Ectodermal cell (in vitro differentiated cells): ENCODE results near the gene TOMM70. TPM values are rescaled to one million over a fixed set of nuclear protein-coding genes. Genes with fewer than 3 reads are reported as not detected.
A peak's percentile ranks its signal among the peaks of the same experiment; 100 is the strongest.
"Not testable (repeated sequence)": the region's sequence is repeated elsewhere in the genome, so short reads cannot be mapped to it uniquely, and the experiment has no call there.

Source experiments
- H3K27ac ChIP-seq: 2 replicates; pipeline ENCODE4 v1.7.0; 2013; ENCODE audit warnings: mild to moderate bottlenecking, low read depth, low read length; ENCODE audit not compliant: insufficient read depth, poor library complexity, severe bottlenecking
- H3K27me3 ChIP-seq: 2 replicates; pipeline ENCODE4 v1.7.0; 2013; ENCODE audit warnings: mild to moderate bottlenecking, low read length; ENCODE audit not compliant: insufficient read depth, control insufficient read depth, poor library complexity, severe bottlenecking
- H3K36me3 ChIP-seq: one replicate; pipeline ENCODE4 v1.7.0; 2013; ENCODE audit warnings: low read length; ENCODE audit not compliant: control insufficient read depth, insufficient read depth
- H3K4me1 ChIP-seq: one replicate; pipeline ENCODE4 v1.7.0; 2013; ENCODE audit warnings: low read length; ENCODE audit not compliant: control insufficient read depth, insufficient read depth
- H3K4me3 ChIP-seq: 2 replicates; pipeline ENCODE4 v1.7.0; 2013; ENCODE audit warnings: low read depth, low read length, control low read depth; ENCODE audit not compliant: insufficient read depth
- H3K9me3 ChIP-seq: 2 replicates; pipeline ENCODE4 v1.7.0; 2013; ENCODE audit warnings: mild to moderate bottlenecking, low read length, moderate library complexity; ENCODE audit not compliant: control insufficient read depth
- WGBS, 2 experiments: methylation state at CpG; one replicate each; pipeline ENCODE4 v1.1.7; 2013; ENCODE audit warnings: missing lambda C conversion rate in 2 of 2; 5-methylcytosine and 5-hydroxymethylcytosine counted together
- polyA plus RNA-seq, 4 experiments: library from polyadenylated mRNA; stranded (reverse); fragments of 50-300 nt; gene quantifications; one replicate each; pipeline ENCODE4 v1.2.3, GENCODE V29; 2013

TOMM70 gene
- polyA plus RNA-seq (2013, experiment 1 of 4), result 43.1 TPM
- polyA plus RNA-seq (2013, experiment 2 of 4), result 42.9 TPM
- polyA plus RNA-seq (2013, experiment 3 of 4), result 33.8 TPM
- 36.4 TPM for polyA plus RNA-seq (2013, experiment 4 of 4)

GRCh38 chr3:100400780-100401673 is at the start of gene TOMM70, which contains the start of gene LNP1:
TSS of gene TOMM70 (minus strand) at chr3:100401089. CDS start at chr3:100400949, 140 bp downstream.
TSS of gene LNP1 (plus strand) at chr3:100401539. CDS start at chr3:100429730, 28,191 bp downstream.
- Histone ChIP-seq H3K27ac (peak within 1 kb of the TSS; percentile 92), H3K4me3 (peak within 1 kb of the TSS; percentile 87), H3K9me3 (no peaks in the 10 kb centered on the region), H3K36me3 (no peaks in the 10 kb centered on the region), H3K27me3 (no peaks in the 10 kb centered on the region), H3K4me1 (peaks cover 12% of the 10 kb centered on the region)
- 0% methylated on average over 64 of the region's 64 CpGs for WGBS, 2 experiments

- 50 to 86% methylated on average over 2 of the region's 2 CpGs for WGBS, 2 experiments
- Histone ChIP-seq H3K27me3 (no peaks in the 10 kb centered on the region), H3K4me3 (no peak overlapping the region), H3K4me1 (no peaks in the 10 kb centered on the region), H3K27ac (peak overlapping the region; percentile 27), H3K9me3 (no peaks in the 10 kb centered on the region), H3K36me3 (no peaks in the 10 kb centered on the region)
Observed at GRCh38 chr3:100449214-100449613, 48.3 kb upstream of the TOMM70 start.

- no peaks in the 10 kb centered on the region for H3K4me1 ChIP-seq
- peaks cover 5% of the 10 kb centered on the region for H3K9me3 ChIP-seq
- H3K36me3 ChIP-seq, result no peaks in the 10 kb centered on the region
- no peak overlapping the region for H3K4me3 ChIP-seq
- no peak overlapping the region for H3K27ac ChIP-seq
- WGBS, 2 experiments, result 100% methylated on average over 1 of the region's 1 CpG
- H3K27me3 ChIP-seq, result no peaks in the 10 kb centered on the region
Observed at GRCh38 chr3:100448079-100448478, 47.2 kb upstream of the TOMM70 start.

GRCh38 chr3:100447067-100447466 is 46.2 kb upstream of the TOMM70 start:
- H3K4me1 ChIP-seq, H3K27ac ChIP-seq, H3K27me3 ChIP-seq, H3K36me3 ChIP-seq, H3K4me3 ChIP-seq, H3K9me3 ChIP-seq: not testable (repeated sequence)
- WGBS, 2 experiments, result 96 to 100% methylated on average over 2 to 3 of the region's 3 CpGs

GRCh38 chr3:100443690-100444089 is 42.8 kb upstream of the TOMM70 start:
- H3K9me3 ChIP-seq, result peaks cover 5% of the 10 kb centered on the region

GRCh38 chr3:100440895-100441294 is 40.0 kb upstream of the TOMM70 start:
- H3K27ac ChIP-seq, result no peak overlapping the region
- no peaks in the 10 kb centered on the region for H3K36me3 ChIP-seq
- WGBS, 2 experiments, result 93 to 94% methylated on average over 3 of the region's 3 CpGs
- no peak overlapping the region for H3K4me3 ChIP-seq
- H3K9me3 ChIP-seq, result peaks cover 5% of the 10 kb centered on the region
- H3K4me1 ChIP-seq, result no peaks in the 10 kb centered on the region
- no peaks in the 10 kb centered on the region for H3K27me3 ChIP-seq

More at GRCh38 chr3:100443690-100444089, 42.8 kb upstream of the TOMM70 start:
- Histone ChIP-seq H3K4me3 (no peak overlapping the region), H3K27me3 (no peaks in the 10 kb centered on the region), H3K27ac (no peak overlapping the region), H3K36me3 (no peaks in the 10 kb centered on the region), H3K4me1 (no peaks in the 10 kb centered on the region)

- WGBS, 2 experiments, result 94 to 95% methylated on average over 2 of the region's 2 CpGs
- no peaks in the 10 kb centered on the region for H3K4me1 ChIP-seq
- no peak overlapping the region for H3K4me3 ChIP-seq
- H3K27ac ChIP-seq, result no peak overlapping the region
- H3K27me3 ChIP-seq, result no peaks in the 10 kb centered on the region
- no peaks in the 10 kb centered on the region for H3K36me3 ChIP-seq
- H3K9me3 ChIP-seq, result peaks cover 2% of the 10 kb centered on the region
Observed at GRCh38 chr3:100438623-100438974, 37.7 kb upstream of the TOMM70 start.

GRCh38 chr3:100437721-100438622 is 37.1 kb upstream of the TOMM70 start:
- Histone ChIP-seq H3K27ac (no peak overlapping the region), H3K9me3 (no peaks in the 10 kb centered on the region), H3K4me3 (no peak overlapping the region), H3K4me1 (no peaks in the 10 kb centered on the region), H3K27me3 (no peaks in the 10 kb centered on the region), H3K36me3 (no peaks in the 10 kb centered on the region)
- 92 to 100% methylated on average over 1 to 2 of the region's 3 CpGs for WGBS, 2 experiments

GRCh38 chr3:100436951-100437350 is 36.1 kb upstream of the TOMM70 start:
- H3K4me3 ChIP-seq, result no peak overlapping the region

More at GRCh38 chr3:100436951-100437350, 36.1 kb upstream of the TOMM70 start:
- Histone ChIP-seq H3K4me1 (no peaks in the 10 kb centered on the region), H3K27ac (no peak overlapping the region), H3K9me3 (no peaks in the 10 kb centered on the region), H3K27me3 (no peaks in the 10 kb centered on the region), H3K36me3 (no peaks in the 10 kb centered on the region)
- WGBS, 2 experiments, result 96% methylated on average over 2 of the region's 2 CpGs
